Hindlimb muscle (tissue), 1 donor: ENCODE measurements around the gene MTA1. TPM values are rescaled to one million over a fixed set of nuclear protein-coding genes. Genes with fewer than 3 reads are reported as not detected.

ENCODE experiments used
- DNase-seq: peaks from one replicate; pipeline ENCODE4 v3.0.0-alpha.2; 2013
- polyA plus RNA-seq: library from polyadenylated mRNA; unstranded; fragments of 120-200 nt; gene quantifications from one replicate; pipeline ENCODE4 v1.2.1, GENCODE V29; 2013; ENCODE audit not compliant: insufficient read length

MTA1 gene
- polyA plus RNA-seq, 1 donor = 90.4 TPM

DNA sequence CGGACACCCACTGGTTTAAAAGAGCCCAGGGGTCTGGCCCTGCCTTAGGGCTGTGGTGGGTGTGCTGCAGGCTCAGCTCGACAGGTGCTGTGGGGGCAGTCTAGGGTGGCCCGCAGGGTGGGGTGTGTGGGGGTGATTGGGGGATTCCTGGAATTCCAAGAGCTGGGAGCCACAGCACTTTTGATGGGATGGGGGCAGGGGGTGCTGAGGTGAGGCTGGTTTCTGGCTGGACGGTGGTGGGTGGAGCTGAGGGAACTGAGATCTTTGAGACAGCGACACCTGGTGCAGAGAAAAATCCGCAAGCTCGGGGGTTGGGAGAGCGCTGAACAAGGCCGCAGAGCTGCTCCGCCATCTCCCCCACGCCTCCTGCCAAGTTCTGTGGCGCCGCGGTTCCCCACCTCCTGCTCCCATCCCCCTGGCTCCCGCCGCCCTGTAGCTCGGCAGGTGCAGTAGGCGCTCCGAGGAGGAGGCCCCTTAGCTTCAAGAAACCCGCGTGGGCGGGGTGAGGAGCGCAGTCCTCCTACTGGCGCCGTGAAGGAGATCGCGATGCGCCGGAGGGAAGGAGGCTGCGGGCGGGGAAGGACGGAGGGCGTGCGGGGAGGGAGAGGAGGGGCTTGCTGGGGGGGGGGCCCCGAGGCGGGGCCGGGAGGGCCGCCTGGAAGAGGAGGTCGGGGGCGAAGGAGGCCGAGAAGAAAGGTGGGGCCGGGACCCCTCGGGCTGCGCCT lies 70.1 kb downstream of the MTA1 start:
- peak; percentile 90 for DNase-seq

DNA sequence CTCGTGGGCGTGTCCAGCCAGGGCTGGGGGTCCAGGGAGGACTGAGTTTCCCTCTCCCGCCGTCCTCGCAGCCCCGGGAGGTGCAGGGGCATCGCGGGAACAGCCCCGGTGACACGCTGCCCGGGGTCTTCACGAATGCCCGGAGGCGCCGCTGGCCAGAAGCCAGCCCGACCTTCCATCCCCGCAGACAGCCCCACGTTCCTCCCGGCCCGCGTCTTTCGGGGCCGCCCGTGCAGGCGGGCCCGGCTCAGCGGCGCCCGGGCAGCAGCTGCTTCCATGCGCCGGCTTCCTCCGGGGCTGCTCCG lies 70.6 kb downstream of the MTA1 start:
- peak; percentile 65 for DNase-seq

DNA sequence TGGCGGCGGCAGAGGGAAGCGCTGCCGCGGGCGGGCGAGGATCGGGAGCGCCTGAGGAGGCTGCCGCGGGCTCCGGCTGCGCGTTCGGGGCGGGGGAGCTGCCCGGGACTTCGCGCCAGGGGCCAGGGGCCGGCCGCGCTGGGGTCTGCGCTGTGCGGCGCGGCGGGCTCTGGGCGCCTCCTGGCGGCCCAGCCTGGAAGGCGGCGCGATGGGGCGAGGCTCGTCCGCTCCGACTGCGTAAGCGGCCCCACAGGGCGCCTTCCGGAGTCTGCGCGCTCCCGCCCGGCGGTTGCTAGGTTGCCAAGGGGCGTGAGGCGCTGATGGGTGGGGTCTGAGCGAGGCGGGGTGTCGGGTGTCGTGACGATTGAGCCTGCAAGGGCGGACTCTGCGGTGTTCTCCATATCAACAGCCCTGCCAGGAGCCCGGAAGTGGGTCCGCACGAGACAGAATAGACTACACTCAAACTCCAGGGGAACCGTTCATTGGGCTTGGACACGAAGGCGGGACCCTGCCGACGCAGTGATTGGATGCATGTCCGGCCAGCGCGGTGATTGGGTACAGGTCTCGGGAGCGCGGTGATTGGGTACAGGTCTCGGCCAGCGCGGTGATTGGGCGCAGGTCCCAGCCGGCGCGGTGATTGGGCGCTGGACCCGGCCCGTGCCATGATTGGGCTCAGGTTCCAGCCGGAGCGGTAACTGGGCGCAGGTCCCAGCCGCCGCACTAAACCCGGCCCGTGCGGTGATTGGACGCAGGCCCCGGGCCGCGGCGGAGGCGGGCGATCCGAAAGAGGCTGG lies 71.1 kb downstream of the MTA1 start, which contains the start of gene TEDC1:
TEDC1 (plus strand) TSS at position 675 of the 794 bp plus-strand sequence. CDS start 130 bp downstream, outside the sequence.
- peak; percentile 100 for DNase-seq

DNA sequence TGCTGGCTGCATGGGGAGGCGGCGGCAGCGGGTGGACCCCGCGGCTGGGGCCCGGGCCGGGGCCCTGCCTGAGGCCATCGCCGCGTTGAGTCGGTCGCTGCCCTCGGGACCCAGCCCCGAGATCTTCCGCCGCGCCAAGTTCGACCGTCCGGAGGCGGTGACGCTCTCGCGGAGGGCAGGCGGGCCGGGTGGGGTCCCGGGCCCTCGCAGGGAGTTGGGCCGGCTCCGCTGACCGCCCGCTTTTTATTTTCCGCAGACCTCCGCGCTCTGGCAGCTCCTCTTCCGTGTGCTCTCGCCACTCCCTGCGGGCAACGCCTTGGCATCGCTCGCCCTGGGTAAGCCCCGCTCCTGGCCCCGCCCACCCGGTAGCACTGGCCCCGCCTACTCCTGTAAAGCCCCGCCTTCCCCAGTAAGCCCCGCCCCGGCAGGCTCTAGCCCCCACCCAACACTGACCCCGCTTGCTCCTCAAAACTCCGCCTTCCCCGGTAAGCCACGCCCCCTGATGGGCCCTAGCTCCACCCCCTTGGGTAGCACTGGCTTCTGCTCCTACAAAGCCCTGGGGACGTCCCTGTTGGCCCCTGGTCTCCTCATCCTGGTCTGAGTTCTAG lies 71.8 kb downstream of the MTA1 start:
- no peak for DNase-seq

DNA sequence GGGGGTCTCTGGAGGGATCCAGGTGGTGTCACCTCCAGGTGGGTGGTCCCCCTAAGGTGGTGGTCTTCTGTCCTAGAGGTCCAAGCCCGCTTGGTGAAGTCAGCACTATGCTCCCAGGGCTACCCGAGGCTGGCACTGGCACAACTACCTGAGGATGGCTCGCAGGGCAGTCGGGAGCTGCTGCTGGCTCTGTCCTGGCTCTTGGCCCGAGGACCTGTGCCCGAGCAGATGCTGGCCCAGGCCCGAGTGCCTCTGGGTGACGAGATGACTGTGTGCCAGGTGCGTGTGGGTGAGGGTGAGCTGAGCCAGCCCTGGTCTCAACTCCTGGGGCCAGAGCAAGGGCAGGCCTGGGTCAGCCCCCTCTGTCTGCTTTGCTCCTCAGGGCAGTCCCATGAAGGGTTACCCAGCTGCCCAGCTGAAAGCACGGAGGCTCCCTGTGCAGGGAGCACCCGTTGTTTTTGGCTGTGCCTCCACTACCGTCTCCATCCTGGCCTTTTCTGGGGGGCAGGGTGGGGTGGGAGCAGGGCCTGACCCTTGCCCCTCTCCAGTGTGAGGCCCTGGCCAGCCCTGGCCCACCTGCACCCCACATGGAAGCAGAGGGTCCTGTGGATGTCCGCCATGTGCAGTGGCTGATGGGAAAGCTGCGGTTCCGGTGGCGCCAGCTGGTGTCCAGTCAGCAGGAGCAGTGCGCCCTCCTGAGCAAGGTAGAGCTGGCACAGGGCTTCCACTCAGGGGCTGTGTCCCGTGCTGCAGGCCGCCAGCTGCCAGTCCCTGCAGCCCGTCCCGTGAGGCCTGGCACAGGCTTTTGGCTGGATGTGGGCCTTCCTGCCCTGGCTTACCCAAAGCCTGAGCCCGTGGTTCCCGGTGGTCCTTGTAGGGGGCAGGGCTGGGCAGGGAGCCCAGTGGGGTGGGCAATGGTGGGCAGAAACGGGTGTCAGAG lies 72.7 kb downstream of the MTA1 start:
- DNase-seq = no peak

DNA sequence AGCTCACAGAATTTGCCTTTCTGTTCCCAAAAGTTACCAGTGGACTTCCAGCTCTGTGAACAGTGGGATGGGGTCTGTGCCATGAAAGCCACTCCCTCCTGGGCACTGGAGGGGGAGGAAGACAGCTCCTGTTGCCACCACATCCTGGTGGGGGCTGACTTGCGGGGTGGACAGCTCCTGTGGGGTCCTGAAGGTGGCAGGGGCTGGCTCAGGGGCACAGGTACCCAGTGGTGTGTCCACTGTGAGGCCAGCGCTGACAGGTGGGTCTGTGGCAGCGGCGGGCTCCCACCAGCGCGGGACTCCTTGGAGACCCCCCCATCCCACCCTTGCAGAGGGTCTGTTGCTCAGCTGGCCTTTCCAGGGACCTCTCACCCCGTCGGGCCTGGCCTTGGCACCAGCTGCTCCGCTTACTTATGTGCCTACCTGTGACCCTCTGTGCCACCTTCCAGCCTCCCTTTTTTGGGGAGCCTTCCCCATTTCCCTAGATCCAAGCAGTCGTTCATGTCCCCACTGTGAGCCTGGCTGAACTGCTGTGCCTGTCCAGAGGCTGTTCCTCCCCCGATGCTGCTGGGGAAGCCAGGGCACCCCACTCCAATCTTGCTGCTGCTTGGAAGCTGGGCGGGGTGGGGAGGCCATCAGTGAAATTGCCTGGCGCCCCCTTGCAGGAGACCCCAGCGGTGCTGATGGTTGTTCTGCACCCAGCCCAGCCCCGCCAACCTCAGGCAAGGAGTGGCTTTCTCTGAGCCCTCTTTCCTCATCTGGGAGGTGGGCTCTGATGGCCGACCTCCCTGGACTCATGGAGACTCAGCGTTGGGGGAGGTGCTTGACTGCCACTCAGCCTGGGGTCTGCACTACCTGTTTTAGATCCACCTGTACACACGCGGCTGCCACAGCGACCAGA lies 73.6 kb downstream of the MTA1 start:
- DNase-seq = no peak

DNA sequence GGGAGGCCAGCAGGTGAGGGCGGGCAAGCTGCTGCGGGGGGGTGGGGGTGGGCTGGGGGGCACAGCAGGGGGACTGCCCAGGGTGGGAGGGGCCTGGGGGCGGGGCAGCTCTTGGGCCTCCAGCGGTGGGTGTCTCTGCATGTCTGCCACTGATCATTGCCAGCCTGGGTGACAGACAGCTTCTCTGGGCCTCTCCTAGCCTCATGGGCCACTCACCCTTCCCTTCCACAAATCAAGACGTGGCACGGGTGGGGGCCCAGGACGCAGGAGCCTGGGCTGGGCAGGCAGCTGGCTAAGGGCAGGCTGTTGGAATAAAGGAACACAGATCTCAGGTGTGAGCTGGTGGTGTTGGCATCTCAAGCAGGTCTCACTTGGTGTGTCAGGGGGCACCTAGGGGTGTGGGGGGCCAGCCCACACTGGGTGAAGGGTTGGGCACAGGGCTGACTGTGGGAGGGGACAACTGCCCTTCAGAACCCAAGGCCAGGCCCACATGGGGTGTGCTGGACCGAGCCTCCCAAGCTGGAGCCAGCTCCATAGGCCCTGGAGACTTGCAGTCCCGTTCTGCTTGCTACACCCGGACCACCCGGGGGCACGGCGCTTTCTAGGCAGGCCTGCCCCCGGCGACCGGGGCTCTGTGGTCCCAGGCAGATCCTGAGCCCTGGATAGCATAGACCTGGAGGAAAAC lies 74.4 kb downstream of the MTA1 start:
- DNase-seq = no peak

DNA sequence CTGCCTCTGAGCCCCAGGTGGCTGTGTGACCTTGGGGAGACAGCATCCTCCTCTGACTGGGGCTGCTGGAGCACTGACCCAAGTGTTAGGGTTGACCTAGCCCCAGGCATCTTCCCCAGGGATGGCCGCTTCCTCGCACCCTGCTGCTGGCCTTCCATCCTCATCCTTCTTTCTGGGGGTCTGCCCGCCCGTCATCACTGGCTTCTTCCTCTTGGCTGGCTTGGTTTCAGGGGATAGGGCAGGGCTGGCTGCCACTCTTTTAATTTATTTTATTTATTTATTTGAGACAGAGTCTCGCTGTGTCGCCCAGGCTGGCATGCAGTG lies 74.9 kb downstream of the MTA1 start:
- no peak for DNase-seq

DNA sequence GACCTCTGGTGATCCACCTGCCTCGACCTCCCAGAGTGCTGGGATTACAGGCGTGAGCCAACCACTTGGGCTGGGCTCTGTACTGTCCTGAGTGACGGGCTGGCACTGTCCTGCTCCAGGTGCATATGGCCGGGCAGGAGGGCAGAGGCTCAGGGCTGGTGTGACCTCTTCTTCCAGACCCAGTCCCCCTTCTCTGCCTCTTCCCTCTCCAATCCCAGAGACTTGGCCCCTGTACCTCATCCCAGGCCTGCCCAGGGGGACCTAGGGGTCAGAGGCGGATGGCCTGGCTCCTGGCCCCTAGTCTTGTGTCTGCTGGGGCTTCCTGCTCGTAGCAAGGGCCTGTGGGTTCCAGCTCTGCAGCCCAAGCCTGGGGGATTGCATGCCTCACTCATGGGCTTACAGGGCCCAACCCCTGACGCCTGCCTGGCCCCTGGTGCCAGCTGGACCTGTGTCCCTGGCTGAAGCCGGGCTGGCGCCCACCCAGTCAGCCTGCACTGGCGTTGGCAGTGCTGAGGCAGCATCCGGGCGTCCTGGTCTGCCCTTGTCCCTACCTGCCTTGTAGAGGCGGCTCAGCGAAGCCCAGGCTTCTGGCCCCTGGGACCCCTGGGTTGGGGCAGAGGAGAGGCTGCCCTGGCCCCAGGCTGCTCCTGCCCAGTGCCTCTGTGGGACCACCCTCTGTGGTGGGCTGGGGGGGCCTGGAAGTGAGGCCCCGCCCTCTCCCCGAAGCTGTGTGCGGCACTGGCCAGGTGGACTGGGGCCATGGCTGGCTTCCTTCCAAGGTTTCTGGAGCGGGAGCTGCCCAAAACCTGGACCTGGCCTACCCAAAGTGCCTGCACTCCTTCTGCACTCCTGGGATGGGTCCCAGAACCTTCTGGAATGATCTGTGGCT lies 75.7 kb downstream of the MTA1 start:
- DNase-seq = no peak

DNA sequence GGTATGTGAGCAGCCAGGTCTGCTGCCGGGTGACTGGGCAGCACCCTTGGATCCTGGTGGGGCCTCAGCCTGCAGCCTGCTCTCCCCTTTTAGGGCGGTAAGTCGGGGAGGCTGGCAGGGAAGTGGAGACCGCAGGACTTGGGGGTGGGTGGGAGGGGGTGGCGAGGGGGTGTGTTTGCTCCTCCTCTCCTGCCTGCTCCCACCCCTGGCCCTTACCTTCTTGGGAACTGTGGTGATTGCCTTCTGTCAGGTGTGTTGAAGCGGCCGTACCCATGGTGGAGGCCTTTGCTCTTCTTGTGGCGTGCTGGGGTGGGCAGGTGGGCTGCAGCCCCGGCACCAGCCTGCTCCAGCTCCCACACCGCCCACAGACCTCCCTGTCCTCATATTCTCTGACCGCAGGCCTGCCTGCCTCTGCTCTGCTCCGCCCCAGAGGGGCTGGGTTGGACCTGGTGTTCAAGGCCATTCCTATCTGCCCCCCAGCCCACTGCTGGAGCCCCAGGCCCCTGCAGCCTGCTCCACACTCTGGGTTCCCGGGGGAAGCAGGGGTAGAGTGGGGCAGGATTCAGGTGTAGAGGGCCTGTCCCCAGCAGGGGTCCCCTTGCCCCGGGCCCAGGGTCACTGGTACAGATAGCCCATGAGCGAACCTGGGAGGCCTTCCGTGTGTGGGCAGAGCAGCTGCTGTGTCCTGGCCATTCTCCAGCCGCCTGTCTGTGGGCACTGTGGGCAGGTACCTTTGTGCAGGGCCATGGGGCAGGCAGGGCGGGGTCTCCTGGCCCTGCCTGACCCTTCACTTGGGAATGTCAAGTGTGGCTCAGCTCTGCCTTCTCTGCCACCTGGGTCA lies 76.6 kb downstream of the MTA1 start:
- no peak for DNase-seq

DNA sequence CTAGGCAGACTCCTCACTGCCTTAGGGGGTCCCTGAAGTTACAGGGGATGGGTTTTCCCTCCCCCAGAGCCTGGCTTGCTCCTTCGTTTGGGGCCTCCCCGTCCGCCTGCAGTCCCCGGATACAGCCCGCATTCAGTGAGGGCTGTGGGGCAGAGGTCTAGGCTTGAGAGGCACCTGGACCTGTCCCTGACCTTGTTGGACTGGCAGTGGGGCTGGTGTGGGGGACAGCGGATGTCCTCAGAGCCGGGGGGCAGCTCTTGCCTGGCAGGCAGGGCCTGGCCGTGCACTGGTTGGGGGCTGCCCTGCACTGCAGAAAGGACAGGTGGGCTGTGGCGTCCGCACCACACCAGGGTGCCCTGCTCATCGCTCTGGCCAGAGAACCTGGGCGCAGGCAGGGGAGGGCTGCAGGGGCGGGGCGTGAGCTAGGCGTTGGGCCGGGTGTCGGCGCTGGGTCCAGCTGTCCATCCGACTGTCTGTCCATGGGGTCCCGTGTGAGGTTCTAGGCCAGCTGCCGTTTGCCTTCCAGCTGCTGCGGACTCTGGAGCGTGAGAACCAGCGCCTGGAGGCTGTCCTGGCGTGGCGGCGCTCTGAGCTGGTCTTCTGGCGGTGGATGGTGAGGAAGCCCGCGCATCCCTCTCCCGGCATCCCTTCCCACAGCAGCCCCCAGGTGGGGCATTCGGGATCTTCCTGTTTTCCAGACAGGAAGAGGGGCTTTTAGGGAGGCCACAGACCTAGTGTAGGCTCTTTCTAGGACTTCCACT lies 77.4 kb downstream of the MTA1 start:
- DNase-seq = no peak

DNA sequence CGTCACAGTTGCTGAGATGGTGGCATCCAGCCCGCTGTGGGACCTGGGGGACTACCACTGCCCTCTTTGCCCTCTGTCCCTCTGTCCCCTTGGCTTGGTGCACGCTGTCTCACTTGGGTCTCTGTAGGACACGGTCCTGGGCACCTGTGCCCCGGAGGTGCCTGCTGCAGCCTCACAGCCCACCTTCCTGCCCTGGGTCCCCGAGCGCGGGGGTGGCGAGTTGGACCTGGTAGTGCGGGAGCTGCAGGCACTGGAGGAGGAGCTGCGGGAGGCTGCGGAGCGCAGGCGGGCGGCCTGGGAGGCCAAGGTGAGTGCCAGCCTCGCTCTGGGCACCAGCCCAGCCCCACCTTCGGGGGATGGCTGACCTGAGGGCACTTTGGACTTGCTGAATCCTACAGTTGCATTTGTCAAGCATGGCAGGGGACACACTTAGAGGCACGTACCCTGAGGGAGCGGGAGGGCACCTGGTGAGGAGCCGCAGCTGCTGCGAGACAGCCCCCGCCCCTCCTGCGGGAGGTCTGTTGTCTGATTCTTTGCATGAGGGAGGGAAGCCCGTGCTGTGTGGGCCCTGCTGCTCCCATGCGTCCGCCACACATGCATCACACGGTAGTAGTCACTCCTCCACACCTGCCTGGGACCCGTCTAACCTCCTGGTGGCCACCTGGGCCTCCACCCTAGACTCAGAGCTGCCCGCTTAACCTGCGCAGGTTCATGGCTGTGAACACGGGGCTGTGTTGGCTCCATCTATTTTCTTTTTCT lies 78.2 kb downstream of the MTA1 start:
- DNase-seq = no peak

DNA sequence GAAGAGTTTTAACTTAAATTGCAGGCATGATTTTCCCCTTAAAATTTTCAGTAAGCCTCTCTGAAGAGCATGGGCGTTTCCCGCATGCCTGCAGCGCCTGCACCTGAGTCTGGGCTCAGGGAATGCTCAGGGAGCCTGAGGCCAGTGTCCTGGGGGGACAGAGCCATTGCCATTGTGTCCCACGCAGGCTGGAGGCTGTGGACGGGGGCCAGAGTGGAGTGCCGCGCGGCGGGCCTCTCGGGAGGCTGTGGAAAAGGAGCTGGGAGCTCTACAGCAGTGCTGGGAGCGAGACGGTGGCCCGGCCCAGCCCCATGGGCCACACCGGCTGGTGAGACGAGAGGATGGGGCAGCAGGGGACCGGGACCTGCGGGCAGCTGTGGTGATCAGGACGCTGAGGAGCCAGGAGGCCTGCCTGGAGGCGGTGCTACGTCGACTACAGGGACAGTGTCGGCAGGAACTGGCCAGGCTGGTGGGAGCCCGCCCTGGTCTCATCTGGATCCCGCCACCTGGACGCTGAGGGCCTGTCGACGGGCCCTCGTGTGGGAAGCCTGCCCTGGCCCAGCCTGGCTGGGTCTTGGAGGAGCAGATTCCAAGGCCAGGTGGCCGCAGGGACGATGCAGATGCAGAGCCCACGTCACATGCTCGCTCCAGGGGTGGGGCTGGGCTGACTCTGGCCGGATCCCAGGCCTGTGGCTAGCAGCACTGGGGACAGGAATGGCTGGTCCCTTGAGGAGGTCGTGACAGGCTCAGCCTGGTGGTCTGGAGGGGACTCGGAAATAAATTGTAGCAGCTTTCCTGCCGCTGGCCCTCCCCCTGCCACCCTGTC lies 79.0 kb downstream of the MTA1 start:
- DNase-seq = no peak

DNA sequence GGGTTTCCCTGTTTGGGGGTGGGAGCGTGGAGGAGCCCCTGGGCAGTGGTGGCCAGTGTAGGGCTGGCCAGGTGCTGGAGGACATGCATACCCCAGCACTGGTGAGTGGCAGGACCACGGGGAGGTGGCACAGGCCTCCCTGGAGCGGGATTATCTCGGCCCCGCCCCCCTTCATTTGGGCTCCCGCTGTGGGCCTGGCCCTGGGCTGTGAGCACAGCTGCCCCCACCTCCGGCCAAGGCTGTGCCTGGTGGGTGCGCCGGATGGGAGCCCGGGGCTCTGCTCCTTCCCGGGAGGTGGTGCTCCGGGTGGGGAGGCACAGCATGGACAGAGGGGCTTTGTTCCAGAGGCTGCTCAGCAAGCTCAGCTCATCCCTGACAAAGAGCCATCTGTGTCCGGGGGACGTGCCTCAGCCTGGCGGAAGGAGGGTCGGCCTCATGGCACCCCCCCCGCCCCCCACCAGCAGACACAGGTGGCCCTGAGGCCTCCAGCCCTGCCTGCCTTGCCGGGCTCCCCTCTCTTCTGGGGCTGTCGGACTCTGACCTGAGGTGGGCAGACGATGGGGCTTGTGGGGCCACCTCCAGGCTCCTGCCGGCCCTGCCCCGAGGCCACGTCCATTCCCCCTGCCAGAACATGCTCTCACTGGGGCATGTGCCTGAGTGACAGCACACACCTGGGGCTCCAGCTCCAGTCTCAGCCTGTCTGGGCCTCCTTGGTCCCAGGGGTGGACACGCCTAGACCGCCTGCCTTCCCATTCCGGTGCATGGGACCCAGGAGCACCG lies 79.8 kb downstream of the MTA1 start:
- DNase-seq = no peak

DNA sequence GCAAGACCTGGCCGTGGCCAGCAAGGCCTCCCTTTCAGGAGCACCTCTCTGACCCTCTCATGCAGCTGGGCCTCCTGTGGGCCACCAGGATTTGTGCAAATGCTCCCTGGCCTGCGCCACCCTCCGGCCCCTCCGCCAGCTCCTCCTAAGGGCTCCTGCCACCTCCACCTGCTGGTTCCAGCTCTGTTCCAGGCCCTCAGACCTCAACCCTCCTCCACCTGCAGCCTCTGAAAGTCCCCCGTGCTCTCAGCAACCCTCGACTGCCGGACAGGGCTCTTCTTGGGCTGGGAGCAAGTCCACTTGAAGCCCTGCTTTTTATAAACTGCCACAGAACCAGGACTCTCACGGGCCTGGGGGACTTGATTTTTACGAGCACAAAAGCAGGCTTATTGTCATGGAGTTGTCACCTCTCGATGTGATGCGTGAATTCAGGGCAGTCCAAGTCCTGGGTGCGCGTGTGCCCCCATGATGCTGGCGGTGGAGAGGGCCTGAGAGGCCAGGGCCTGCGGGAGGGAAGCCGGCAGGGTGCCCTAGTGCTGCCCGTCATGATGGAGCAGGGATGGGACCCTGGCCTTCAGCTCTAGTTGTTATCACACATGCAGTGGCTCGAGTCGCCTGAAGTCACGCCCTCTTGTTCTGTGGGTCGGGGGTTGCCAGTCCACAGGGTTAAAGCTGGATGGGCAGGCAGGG lies 80.6 kb downstream of the MTA1 start:
- DNase-seq = no peak
